ENCODE results near the gene ACCSL.

DNA sequence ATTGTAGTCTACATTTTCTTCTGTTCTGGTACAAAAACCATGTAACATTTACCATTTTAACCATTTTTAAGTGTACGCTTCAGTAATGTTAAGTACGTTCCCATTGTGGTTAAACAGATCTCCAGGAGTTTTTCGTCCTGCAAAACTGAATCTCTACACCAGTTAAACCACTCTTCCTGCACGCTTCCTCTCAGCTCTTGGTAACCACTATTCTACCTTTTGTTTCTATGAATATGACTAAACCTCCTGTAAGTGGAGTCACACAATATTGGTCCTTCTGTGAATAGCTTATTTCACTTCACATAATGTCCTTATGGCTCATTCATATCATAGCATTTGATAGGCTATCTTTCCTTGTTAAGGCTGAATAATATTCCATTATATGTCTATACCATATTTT, 40.6 kb downstream of the ACCSL start:
- TF ChIP-seq, protein P1, sequence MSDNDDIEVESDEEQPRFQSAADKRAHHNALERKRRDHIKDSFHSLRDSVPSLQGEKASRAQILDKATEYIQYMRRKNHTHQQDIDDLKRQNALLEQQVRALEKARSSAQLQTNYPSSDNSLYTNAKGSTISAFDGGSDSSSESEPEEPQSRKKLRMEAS (IDR thresholded peaks at IDR 0.05), result no peak
- no peak for TF ChIP-seq NFIC (IDR thresholded peaks at IDR 0.05)
- no peak for TF ChIP-seq TCF12 (IDR thresholded peaks at IDR 0.05; ENCODE audit: low read depth)
- TF ChIP-seq CREB1 (IDR thresholded peaks at IDR 0.05; ENCODE audit: low read depth), result no peak
- TF ChIP-seq EGR1 (IDR thresholded peaks at IDR 0.05), result no peak
- no peak for TF ChIP-seq TAF1 (IDR thresholded peaks at IDR 0.05; ENCODE audit: low read depth)

All from Ishikawa (cell line).